Naive B cell (primary cell): ENCODE data around the gene PGK2. TPM values are rescaled to one million over a fixed set of nuclear protein-coding genes. Genes with fewer than 3 reads are reported as not detected.
A peak's percentile ranks its signal among the peaks of the same experiment; 100 is the strongest.
"Not testable (repeated sequence)": the region's sequence is repeated elsewhere in the genome, so short reads cannot be mapped to it uniquely, and the experiment has no call there.

Source experiments
- ATAC-seq, 2 donors: fragments of 150-1000 bp; cut with Tn5 transposase; 2 replicates each; pipeline ENCODE4 v1.10.0; 2021; ENCODE audit warnings: low read depth in 2 of 2, mild to moderate bottlenecking in 2 of 2, moderate library complexity in 2 of 2
- DNase-seq: peaks from one replicate; pipeline ENCODE4 v3.0.0; 2022
- H3K27ac Mint-ChIP-seq, 6 donors: one replicate each; pipeline ENCODE4 v1.8.0; 2020 to 2022; ENCODE audit warnings: mild to moderate bottlenecking in 6 of 6, mixed read lengths in 6 of 6, moderate library complexity in 5 of 6, inconsistent platforms in 2 of 6
- H3K27me3 Mint-ChIP-seq, 3 donors: one replicate each; pipeline ENCODE4 v1.8.0; 2021 to 2022; ENCODE audit warnings: mixed read lengths in 3 of 3, mild to moderate bottlenecking in 1 of 3
- H3K36me3 Mint-ChIP-seq, 2 donors: one replicate each; pipeline ENCODE4 v1.8.0; 2020 to 2022; ENCODE audit warnings: mixed read lengths in 2 of 2, inconsistent platforms in 1 of 2, mild to moderate bottlenecking in 1 of 2
- H3K4me1 Mint-ChIP-seq, 3 donors: one replicate each; pipeline ENCODE4 v1.8.0; 2020 to 2022; ENCODE audit warnings: mixed read lengths in 3 of 3, inconsistent platforms in 1 of 3, mild to moderate bottlenecking in 1 of 3, moderate library complexity in 1 of 3
- H3K4me3 Mint-ChIP-seq, 8 donors: one replicate each; pipeline ENCODE4 v1.8.0; 2020 to 2022; ENCODE audit warnings: mild to moderate bottlenecking in 8 of 8, mixed read lengths in 8 of 8, moderate library complexity in 8 of 8, inconsistent platforms in 2 of 8
- H3K9me3 Mint-ChIP-seq, 7 donors: one replicate each; pipeline ENCODE4 v1.8.0; 2020 to 2022; ENCODE audit warnings: mixed read lengths in 7 of 7, mild to moderate bottlenecking in 5 of 7, inconsistent platforms in 2 of 7, moderate library complexity in 1 of 7
- polyA plus RNA-seq, 6 donors: library from polyadenylated mRNA; unstranded; fragments of 300-500 nt; fragmentation: Illumina TruSeq; gene quantifications; one replicate each; pipeline ENCODE4 v1.2.3, GENCODE V29; 2021; ENCODE audit warnings: low read depth in 6 of 6

PGK2 gene
- not detected for polyA plus RNA-seq

- H3K36me3 Mint-ChIP-seq: no peaks in the 10 kb centered on the region
- no peak within 1 kb of the TSS for H3K27ac Mint-ChIP-seq
- H3K9me3 Mint-ChIP-seq: peaks cover 0 to 13% (median 2%) of the 10 kb centered on the region in 7 donors
- peak within 1 kb of the TSS in 1 of 8 donors; percentile 16 for H3K4me3 Mint-ChIP-seq
- no peak for DNase-seq
- ATAC-seq: no peak
- no peaks in the 10 kb centered on the region for H3K4me1 Mint-ChIP-seq
- no peaks in the 10 kb centered on the region for H3K27me3 Mint-ChIP-seq
Observed at GRCh38 chr6:49787176-49787575, at the start of gene PGK2. TSS of gene PGK2 (minus strand) at chr6:49787285. CDS start at chr6:49787187, 98 bp downstream.

GRCh38 chr6:49835140-49835539, 48.1 kb upstream of the PGK2 start:
- DNase-seq: no peak
- ATAC-seq: no peak
- no peaks in the 10 kb centered on the region for H3K36me3 Mint-ChIP-seq
- H3K4me3 Mint-ChIP-seq: no peak overlapping the region
- no peaks in the 10 kb centered on the region for H3K27me3 Mint-ChIP-seq
- no peaks in the 10 kb centered on the region for H3K4me1 Mint-ChIP-seq
- H3K9me3 Mint-ChIP-seq: no peaks in the 10 kb centered on the region
- H3K27ac Mint-ChIP-seq: no peak overlapping the region

GRCh38 chr6:49833386-49833785, 46.3 kb upstream of the PGK2 start:
- Mint-ChIP-seq H3K4me1 (no peaks in the 10 kb centered on the region), H3K27me3 (no peaks in the 10 kb centered on the region), H3K36me3 (no peaks in the 10 kb centered on the region), H3K4me3 (no peak overlapping the region), H3K27ac (no peak overlapping the region), H3K9me3 (no peaks in the 10 kb centered on the region)
- DNase-seq: no peak
- ATAC-seq: no peak

DNA sequence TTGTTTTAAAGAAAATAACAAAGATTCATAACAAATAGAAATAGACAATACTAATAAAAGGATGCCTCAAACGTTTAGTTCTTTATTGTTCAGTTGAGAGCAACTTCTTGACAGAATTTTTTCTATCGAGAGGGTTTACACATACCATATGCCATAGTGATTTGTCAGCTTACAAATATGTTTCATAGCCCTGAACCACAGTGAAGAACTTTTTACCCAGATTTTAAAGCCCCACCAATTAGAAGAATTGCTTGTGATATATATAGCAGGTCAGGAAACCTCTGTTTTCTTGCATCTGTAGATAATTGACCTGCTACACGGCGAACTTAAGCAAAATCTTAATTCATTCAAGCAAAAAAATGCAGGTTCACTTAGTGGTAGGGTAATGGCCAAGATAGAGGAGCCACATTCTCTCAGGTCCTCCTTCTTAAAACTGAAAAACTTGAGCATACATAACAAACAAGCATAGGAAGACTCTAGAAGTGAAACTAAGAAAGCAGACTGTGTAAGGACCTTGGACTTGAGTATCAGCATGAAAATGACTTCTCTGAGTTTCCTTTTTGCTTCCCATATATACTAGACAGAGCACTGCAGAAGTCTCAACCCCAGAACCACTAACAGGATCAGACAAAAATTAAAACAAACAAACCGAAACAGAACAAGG, 39.8 kb upstream of the PGK2 start:
- no peaks in the 10 kb centered on the region for H3K36me3 Mint-ChIP-seq
- H3K27me3 Mint-ChIP-seq: no peaks in the 10 kb centered on the region
- no peak overlapping the region for H3K4me3 Mint-ChIP-seq
- ATAC-seq (no peak), DNase-seq (no peak)
- H3K4me1 Mint-ChIP-seq: no peaks in the 10 kb centered on the region
- no peaks in the 10 kb centered on the region for H3K9me3 Mint-ChIP-seq
- no peak overlapping the region for H3K27ac Mint-ChIP-seq

DNA sequence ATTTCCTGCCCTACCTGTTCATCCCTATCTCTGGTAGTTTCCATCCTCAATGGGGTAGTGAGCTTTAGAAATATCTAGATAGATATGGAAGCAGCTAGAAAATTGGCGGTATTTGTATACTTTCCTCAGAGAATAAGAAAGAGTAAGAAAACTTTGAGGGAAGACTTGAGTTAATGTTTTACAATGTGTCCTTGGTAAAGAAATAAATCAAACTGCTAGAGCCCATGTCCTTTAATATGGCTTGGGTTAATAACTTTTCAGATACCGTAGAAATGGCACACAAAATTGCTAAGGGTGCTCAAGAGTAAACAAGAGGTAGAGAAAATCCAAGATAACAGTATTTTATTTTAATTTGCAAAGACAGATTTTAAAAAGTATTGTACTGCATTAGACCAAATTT, 28.1 kb upstream of the PGK2 start:
- ATAC-seq: no peak
- no peaks in the 10 kb centered on the region for H3K4me1 Mint-ChIP-seq
- no peak overlapping the region for H3K4me3 Mint-ChIP-seq
- DNase-seq: no peak
- peaks cover 0 to 8% (median 2%) of the 10 kb centered on the region in 7 donors for H3K9me3 Mint-ChIP-seq
- H3K27me3 Mint-ChIP-seq: no peaks in the 10 kb centered on the region
- no peaks in the 10 kb centered on the region for H3K36me3 Mint-ChIP-seq
- H3K27ac Mint-ChIP-seq: no peak overlapping the region

DNA sequence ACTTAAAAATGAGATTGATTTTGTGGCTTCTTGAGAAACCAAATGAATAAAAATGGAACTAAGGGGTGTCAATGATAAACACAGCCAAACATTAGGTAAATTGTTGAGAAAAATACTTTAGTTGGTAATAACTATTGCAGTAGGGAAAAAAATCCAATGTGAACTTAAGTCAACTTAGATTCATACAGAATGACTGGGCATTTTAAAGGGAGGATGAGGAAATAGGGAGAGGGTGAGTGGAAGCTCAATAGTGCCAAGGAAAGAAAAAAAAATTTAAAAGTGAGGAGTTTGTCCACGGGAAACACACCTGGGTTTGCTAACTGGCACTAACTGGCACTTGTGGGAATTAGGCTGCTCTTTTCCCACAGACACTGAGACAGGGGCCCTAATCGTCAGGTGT, 26.2 kb upstream of the PGK2 start:
- DNase-seq: no peak
- Mint-ChIP-seq H3K27ac (no peak overlapping the region), H3K36me3 (no peaks in the 10 kb centered on the region), H3K4me3 (no peak overlapping the region), H3K27me3 (no peaks in the 10 kb centered on the region), H3K9me3 (peaks cover 0 to 8% (median 6%) of the 10 kb centered on the region in 7 donors), H3K4me1 (no peaks in the 10 kb centered on the region)
- no peak for ATAC-seq

DNA sequence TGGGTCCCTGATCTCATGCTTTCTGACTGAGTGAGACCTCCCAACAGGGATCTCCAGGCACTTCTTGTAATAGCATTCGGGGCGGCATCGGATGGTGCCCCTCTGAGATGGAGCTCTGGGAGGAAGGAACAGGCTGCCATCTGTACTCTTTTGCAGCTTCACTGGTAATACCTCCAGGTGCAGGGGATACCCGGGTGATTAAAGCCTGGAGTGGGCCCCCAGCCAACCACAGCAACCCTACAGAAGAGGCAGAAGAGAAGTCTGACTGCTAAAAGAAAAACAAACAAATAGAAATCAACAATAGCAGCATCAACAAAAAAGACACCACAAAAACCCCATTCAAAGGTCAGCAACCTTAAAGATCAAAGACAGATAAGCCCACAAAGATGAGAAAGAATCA, 19.1 kb upstream of the PGK2 start:
- no peaks in the 10 kb centered on the region for H3K36me3 Mint-ChIP-seq
- H3K4me3 Mint-ChIP-seq: no peak overlapping the region
- H3K27ac Mint-ChIP-seq: no peak overlapping the region
- H3K4me1 Mint-ChIP-seq: no peaks in the 10 kb centered on the region
- no peak for DNase-seq
- no peak for ATAC-seq
- peaks cover 5 to 13% (median 9%) of the 10 kb centered on the region in 7 donors for H3K9me3 Mint-ChIP-seq
- H3K27me3 Mint-ChIP-seq: no peaks in the 10 kb centered on the region

DNA sequence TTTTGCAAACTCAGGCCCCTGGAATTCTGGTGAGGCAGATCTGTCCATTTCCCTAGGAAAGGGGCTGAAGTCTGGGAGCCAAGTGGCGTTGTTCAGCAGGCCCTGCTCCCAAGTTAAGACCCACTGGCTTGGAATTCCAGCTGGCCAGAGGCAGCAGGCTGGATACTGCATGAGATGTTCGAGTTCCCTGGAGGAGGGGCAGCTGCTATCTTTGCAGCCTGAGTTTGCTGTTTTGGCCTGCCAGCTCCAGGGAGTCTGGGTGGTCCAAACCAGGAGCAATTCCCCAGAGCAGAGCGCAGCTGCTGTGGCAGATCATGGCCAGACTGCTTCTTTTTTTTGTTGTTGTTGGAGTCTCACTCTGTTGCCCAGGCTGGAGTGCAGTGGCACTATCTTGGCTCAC, 18.2 kb upstream of the PGK2 start:
- DNase-seq (no peak), ATAC-seq (no peak)
- no peaks in the 10 kb centered on the region for H3K36me3 Mint-ChIP-seq
- no peak overlapping the region for H3K4me3 Mint-ChIP-seq
- H3K27ac Mint-ChIP-seq: no peak overlapping the region
- H3K27me3 Mint-ChIP-seq: no peaks in the 10 kb centered on the region
- H3K4me1 Mint-ChIP-seq: no peaks in the 10 kb centered on the region
- peaks cover 5 to 13% (median 8%) of the 10 kb centered on the region in 7 donors for H3K9me3 Mint-ChIP-seq

DNA sequence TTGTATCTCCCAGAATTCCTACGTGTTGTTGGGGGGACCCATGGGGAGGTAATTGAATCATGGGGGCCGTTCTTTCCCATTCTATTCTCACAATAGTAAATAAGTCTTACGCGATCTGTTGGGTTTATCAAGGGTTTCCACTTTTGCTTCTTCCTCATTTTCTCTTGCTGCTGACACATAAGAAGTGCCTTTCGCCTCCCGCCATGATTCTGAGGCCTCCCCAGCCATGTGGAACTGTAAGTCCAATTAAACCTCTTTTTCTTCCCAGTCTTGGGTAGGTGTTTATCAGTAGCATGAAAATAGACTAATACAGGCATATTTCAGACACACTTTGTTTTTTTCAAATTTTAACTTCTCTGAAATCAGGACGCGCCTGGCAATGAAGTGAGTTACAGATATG, 14.4 kb upstream of the PGK2 start:
- H3K4me3 Mint-ChIP-seq: no peak overlapping the region
- H3K9me3 Mint-ChIP-seq: peaks cover 1 to 9% (median 6%) of the 10 kb centered on the region in 7 donors
- no peak overlapping the region for H3K27ac Mint-ChIP-seq
- no peaks in the 10 kb centered on the region for H3K36me3 Mint-ChIP-seq
- no peaks in the 10 kb centered on the region for H3K4me1 Mint-ChIP-seq
- DNase-seq: no peak
- no peak for ATAC-seq
- H3K27me3 Mint-ChIP-seq: no peaks in the 10 kb centered on the region

DNA sequence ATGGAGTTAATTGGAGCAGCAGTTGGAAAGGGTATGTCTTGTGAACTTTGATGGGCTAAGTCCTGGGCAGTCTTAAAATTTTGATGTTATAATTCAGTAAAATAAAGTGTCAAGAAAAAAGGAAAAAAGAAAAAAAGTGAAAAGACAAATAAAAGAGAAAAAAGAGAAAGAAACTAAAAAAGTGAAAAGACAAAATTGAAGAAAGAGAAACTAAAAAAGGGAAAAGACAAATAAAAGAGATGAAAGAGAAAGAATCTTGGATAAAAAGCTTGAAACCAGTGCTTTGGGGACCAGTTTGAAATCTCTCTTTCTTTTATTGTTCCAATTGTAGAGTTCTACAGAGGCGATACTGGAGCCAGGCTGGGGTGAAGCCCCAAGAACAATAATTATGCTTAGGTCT, 12.0 kb upstream of the PGK2 start:
- no peaks in the 10 kb centered on the region for H3K4me1 Mint-ChIP-seq
- ATAC-seq: no peak
- H3K27ac Mint-ChIP-seq: no peak overlapping the region
- H3K27me3 Mint-ChIP-seq: no peaks in the 10 kb centered on the region
- H3K9me3 Mint-ChIP-seq: peaks cover 0 to 11% (median 4%) of the 10 kb centered on the region in 7 donors
- H3K4me3 Mint-ChIP-seq: no peak overlapping the region
- H3K36me3 Mint-ChIP-seq: no peaks in the 10 kb centered on the region
- DNase-seq: no peak

DNA sequence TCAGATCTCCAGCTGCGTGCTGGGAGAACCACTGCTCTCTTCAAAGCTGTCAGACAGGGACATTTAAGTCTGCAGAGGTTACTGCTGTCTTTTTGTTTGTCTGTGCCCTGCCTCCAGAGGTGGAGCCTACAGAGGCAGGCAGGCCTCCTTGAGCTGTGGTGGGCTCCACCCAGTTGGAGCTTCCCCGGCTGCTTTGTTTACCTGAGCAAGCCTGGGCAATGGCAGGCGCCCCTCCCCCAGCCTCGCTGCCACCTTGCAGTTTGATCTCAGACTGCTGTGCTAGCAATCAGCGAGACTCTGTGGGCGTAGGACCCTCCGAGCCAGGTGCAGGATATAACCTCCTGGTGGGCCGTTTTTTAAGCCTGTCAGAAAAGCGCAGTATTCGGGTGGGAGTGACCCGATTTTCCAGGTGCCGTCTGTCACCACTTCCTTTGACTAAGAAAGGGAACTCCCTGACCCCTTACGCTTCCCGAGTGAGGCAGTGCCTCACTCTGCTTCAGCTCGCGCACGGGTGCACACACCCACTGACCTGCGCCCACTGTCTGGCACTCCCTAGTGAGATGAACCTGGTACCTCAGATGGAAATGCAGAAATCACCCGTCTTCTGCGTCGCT, 9.9 kb upstream of the PGK2 start:
- peaks cover 0 to 11% (median 4%) of the 10 kb centered on the region in 7 donors for H3K9me3 Mint-ChIP-seq
- H3K27ac Mint-ChIP-seq, ATAC-seq, H3K27me3 Mint-ChIP-seq, H3K36me3 Mint-ChIP-seq, DNase-seq, H3K4me3 Mint-ChIP-seq, H3K4me1 Mint-ChIP-seq: not testable (repeated sequence)

GRCh38 chr6:49790341-49790740, 3.3 kb upstream of the PGK2 start:
- ATAC-seq (no peak), DNase-seq (no peak)
- H3K36me3 Mint-ChIP-seq: no peaks in the 10 kb centered on the region
- H3K27me3 Mint-ChIP-seq: no peaks in the 10 kb centered on the region
- H3K9me3 Mint-ChIP-seq: peaks cover 2 to 13% (median 4%) of the 10 kb centered on the region in 7 donors
- no peaks in the 10 kb centered on the region for H3K4me1 Mint-ChIP-seq
- H3K27ac Mint-ChIP-seq: no peak overlapping the region
- H3K4me3 Mint-ChIP-seq: no peak overlapping the region

GRCh38 chr6:49784272-49784671, 2.8 kb downstream of the PGK2 start:
- Mint-ChIP-seq H3K36me3 (no peaks in the 10 kb centered on the region), H3K27ac (no peak overlapping the region), H3K27me3 (no peaks in the 10 kb centered on the region), H3K4me1 (no peaks in the 10 kb centered on the region), H3K9me3 (peaks cover 0 to 13% (median 0%) of the 10 kb centered on the region in 7 donors), H3K4me3 (no peak overlapping the region)
- no peak for ATAC-seq
- no peak for DNase-seq

DNA sequence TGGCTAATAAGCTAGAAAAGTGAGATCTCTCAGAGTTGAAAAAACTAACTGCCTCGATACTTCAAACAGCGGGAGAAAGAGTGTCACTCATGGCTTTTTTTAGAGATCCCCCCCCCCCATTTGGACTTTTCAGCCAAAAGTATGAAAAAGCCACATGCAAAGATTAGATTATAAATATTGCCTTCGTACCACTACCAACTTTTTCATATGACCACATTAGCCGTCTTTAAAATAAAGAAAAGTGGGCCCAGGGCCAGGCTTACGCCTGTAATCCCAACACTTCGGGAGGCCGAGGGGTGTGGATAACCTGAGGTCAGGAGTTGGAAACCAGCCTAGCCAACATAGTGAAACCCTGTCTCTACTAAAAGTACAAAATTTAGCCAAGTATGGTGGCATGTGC, 4.4 kb downstream of the PGK2 start:
- no peak overlapping the region for H3K4me3 Mint-ChIP-seq
- peaks cover 0 to 11% (median 3%) of the 10 kb centered on the region in 7 donors for H3K9me3 Mint-ChIP-seq
- no peak for ATAC-seq
- no peaks in the 10 kb centered on the region for H3K4me1 Mint-ChIP-seq
- H3K27me3 Mint-ChIP-seq: no peaks in the 10 kb centered on the region
- no peak for DNase-seq
- no peaks in the 10 kb centered on the region for H3K36me3 Mint-ChIP-seq
- H3K27ac Mint-ChIP-seq: no peak overlapping the region
